A549 (cell line): ENCODE measurements around the gene MAD1L1. TPM values are rescaled to one million over a fixed set of nuclear protein-coding genes. Genes with fewer than 3 reads are reported as not detected.
"Not testable (repeated sequence)": the region's sequence is repeated elsewhere in the genome, so short reads cannot be mapped to it uniquely, and the experiment has no call there.

Source experiments
- ATAC-seq, 2 experiments: fragments of 200-7000 bp in 1 of 2; fragments of >200 bp in 1 of 2; cut with Nextera tagmentation in 1 of 2; cut with Tn5 transposase in 1 of 2; 3 replicates each; pipeline versions ENCODE4 v1.8.0 to v1.9.1; 2018 to 2020; ENCODE audit warnings: mild to moderate bottlenecking in 1 of 2, moderate library complexity in 1 of 2
- CTCF ChIA-PET: fragments of 300-600 bp; sonication (Branson Sonifier 250); formaldehyde crosslinking; extraction: SDS; loops from one replicate; lab custom pipeline; 2021; ENCODE audit warnings: antibody characterized with exemption, inconsistent platforms; lab: Yijun Ruan, JAX
- POLR2A ChIA-PET: fragments of 350-600 bp; formaldehyde crosslinking; extraction: SDS; loops from one replicate; lab custom pipeline; 2021; ENCODE audit warnings: antibody characterized with exemption, inconsistent platforms; lab: Yijun Ruan, JAX
- DNase-seq, 2 experiments: peaks; one replicate each; pipeline versions ENCODE4 v3.0.0 to v3.0.0-alpha.2; 2011 to 2016; ENCODE audit warnings: low read depth in 1 of 2, low spot score in 1 of 2
- FAIRE-seq: peaks from 2 replicates; lab custom pipeline; 2011; peaks lifted over from hg19 to GRCh38; lab: Jason Lieb, UNC
- H3K27ac ChIP-seq, 2 experiments: fragments of >200 bp; sonication (Bioruptor Twin); formaldehyde crosslinking; 3 replicates each; pipeline ENCODE4 v1.5.1; 2016 to 2017
- H3K4me1 ChIP-seq: fragments of >200 bp; sonication (Bioruptor Twin); formaldehyde crosslinking; 3 replicates; pipeline ENCODE4 v1.6.1; 2016
- H3K4me2 ChIP-seq: fragments of >200 bp; sonication (Bioruptor Twin); formaldehyde crosslinking; 3 replicates; pipeline ENCODE4 v1.6.1; 2016
- H3K4me3 ChIP-seq: fragments of >200 bp; sonication (Bioruptor Twin); formaldehyde crosslinking; 3 replicates; pipeline ENCODE4 v1.5.1; 2016
- H3K9me3 ChIP-seq: fragments of >200 bp; sonication (Bioruptor Twin); formaldehyde crosslinking; 3 replicates; pipeline ENCODE4 v1.6.1; 2016
- EHMT2 ChIP-seq: fragments of 200-600 bp; sonication (generic); IDR thresholded peaks from 2 replicates; pipeline ENCODE4 v1.6.1; 2016; ENCODE audit warnings: antibody characterized with exemption, low read depth, mild to moderate bottlenecking, moderate library complexity
- FOSL2 ChIP-seq, 2 experiments: fragments of 450-650 bp in 1 of 2; fragments of >200 bp in 1 of 2; sonication (Bioruptor Twin) in 1 of 2; formaldehyde crosslinking; IDR thresholded peaks; 2 replicates each; pipeline versions ENCODE4 v1.5.0 to v1.6.1; 2016 to 2020; ENCODE audit warnings: mild to moderate bottlenecking in 1 of 2, moderate library complexity in 1 of 2
- HDAC2 ChIP-seq: fragments of 200-600 bp; sonication (generic); IDR thresholded peaks from 2 replicates; pipeline ENCODE4 v1.6.1; 2016
- JUN ChIP-seq, 2 experiments: fragments of >200 bp; sonication (Bioruptor Twin); formaldehyde crosslinking; IDR thresholded peaks; 2 replicates in 1 of 2; 3 replicates in 1 of 2; pipeline ENCODE4 v1.6.1; 2016 to 2017
- KDM1A ChIP-seq: fragments of 200-600 bp; sonication (generic); IDR thresholded peaks from 2 replicates; pipeline ENCODE4 v1.6.1; 2016; ENCODE audit warnings: low read depth, mild to moderate bottlenecking
- KDM5A ChIP-seq: fragments of 200-600 bp; sonication (generic); IDR thresholded peaks from 2 replicates; pipeline ENCODE4 v1.6.1; 2016; ENCODE audit warnings: antibody characterized with exemption, mild to moderate bottlenecking
- MAFK ChIP-seq: fragments of 450-650 bp; IDR thresholded peaks from 2 replicates; pipeline ENCODE4 v1.6.1; 2014; ENCODE audit not compliant: partially characterized antibody
- MAX ChIP-seq: IDR thresholded peaks from 2 replicates; pipeline ENCODE4 v1.6.1; 2012
- NFE2L2 ChIP-seq: fragments of 150-350 bp; conservative IDR thresholded peaks from 2 replicates; pipeline ENCODE4 v1.6.1; 2014; ENCODE audit warnings: low read length
- NPAS2 ChIP-seq: fragments of 250-450 bp; sonication (Bioruptor Pico); IDR thresholded peaks from 2 replicates; pipeline ENCODE4 v1.8.0; 2022; ENCODE audit warnings: mild to moderate bottlenecking, moderate library complexity, borderline replicate concordance
- NR3C1 ChIP-seq: fragments of >200 bp; sonication (Bioruptor Twin); formaldehyde crosslinking; IDR thresholded peaks from 3 replicates; pipeline ENCODE4 v1.6.1; 2017
- PBX3 ChIP-seq: IDR thresholded peaks from 2 replicates; pipeline ENCODE4 v1.6.1; 2012
- PHF8 ChIP-seq: fragments of 200-600 bp; sonication (generic); IDR thresholded peaks from 2 replicates; pipeline ENCODE4 v1.6.1; 2016; ENCODE audit warnings: low read depth, mild to moderate bottlenecking, antibody characterized with exemption, moderate library complexity, borderline replicate concordance
- POLR2A ChIP-seq: IDR thresholded peaks from 2 replicates; pipeline ENCODE4 v1.6.1; 2012; ENCODE audit warnings: mild to moderate bottlenecking, low read length
- RCOR1 ChIP-seq: fragments of 150-350 bp; IDR thresholded peaks from 2 replicates; pipeline ENCODE4 v1.6.1; 2014; ENCODE audit warnings: antibody characterized with exemption, low read length, low read depth
- RFX5 ChIP-seq: fragments of 450-650 bp; IDR thresholded peaks from 2 replicates; pipeline ENCODE4 v1.7.1; 2014; ENCODE audit warnings: antibody characterized with exemption, mild to moderate bottlenecking, moderate library complexity
- SMC3 ChIP-seq: fragments of >200 bp; sonication (Bioruptor Twin); formaldehyde crosslinking; IDR thresholded peaks from 3 replicates; pipeline ENCODE4 v1.6.1; 2018; ENCODE audit warnings: inconsistent platforms
- TFCP2L1 ChIP-seq: fragments of 250-450 bp; sonication (Bioruptor Pico); IDR thresholded peaks from 2 replicates; pipeline ENCODE4 v1.5.0; 2021; ENCODE audit warnings: mild to moderate bottlenecking
- ZFP36 ChIP-seq: fragments of 450-650 bp; IDR thresholded peaks from 2 replicates; pipeline ENCODE4 v1.6.1; 2014; ENCODE audit warnings: borderline replicate concordance; ENCODE audit not compliant: partially characterized antibody
- WGBS: methylation state at CpG from one replicate; pipeline ENCODE4 v1.1.6; 2017; ENCODE audit errors: missing lambda C conversion rate; 5-methylcytosine and 5-hydroxymethylcytosine counted together
- polyA plus RNA-seq, 4 experiments: library from polyadenylated mRNA; depleted of rRNA in 3 of 4; stranded (reverse); fragments of >200 nt; fragmentation: RNase III in 1 of 4; extraction: RNeasy Plus Mini Kit Qiagen cat#74134 plus additional on column Dnase treatment in 1 of 4; gene quantifications; 2 replicates in 3 of 4; 3 replicates in 1 of 4; pipeline ENCODE4 v1.2.3, GENCODE V29; 2011 to 2017

MAD1L1 gene
- polyA plus RNA-seq, 2 of the 4 experiments (the other 2 are of a cell fraction), result 13.6 to 16.6 TPM

GRCh38 chr7:2269991-2270460, 37.3 kb upstream of the MAD1L1 start:
- FAIRE-seq, result no peak
- no peak overlapping the region for H3K4me3 ChIP-seq
- 82% methylated on average over 7 of the region's 10 CpGs for WGBS
- peak in 1 of 2 experiments; percentile 11; a peak in 2 of 6 replicates for ATAC-seq
- H3K9me3 ChIP-seq, result no peaks in the 10 kb centered on the region
- POLR2A ChIA-PET, result no interaction called here
- H3K27ac ChIP-seq, result no peak overlapping the region; a peak in 1 of 6 replicates
- H3K4me2 ChIP-seq, result no peak overlapping the region
- H3K4me1 ChIP-seq, result peaks cover 9% of the 10 kb centered on the region
- DNase-seq, result no peak
- CTCF ChIA-PET, result no interaction called here
- TF ChIP-seq NR3C1 (no peak), RFX5 (no peak), ZFP36 (no peak), KDM1A (no peak), RCOR1 (no peak), JUN (IDR thresholded peaks at IDR 0.05) (no peak), EHMT2 (no peak), NFE2L2 (no peak), PBX3 (no peak), KDM5A (no peak), POLR2A (no peak), NPAS2 (CRISPR knock-in tag) (no peak)
- TF ChIP-seq, all 56 proteins: peak for 0

- H3K27ac ChIP-seq, POLR2A ChIA-PET, H3K4me1 ChIP-seq, H3K4me2 ChIP-seq, FAIRE-seq, CTCF ChIA-PET, DNase-seq, H3K4me3 ChIP-seq, H3K9me3 ChIP-seq: not testable (repeated sequence)
- ATAC-seq, result peak in 1 of 2 experiments; percentile 46; a peak in 3 of 6 replicates
- WGBS, result 73% methylated on average over 11 of the region's 18 CpGs
Observed at GRCh38 chr7:2269089-2269990, 36.6 kb upstream of the MAD1L1 start.

GRCh38 chr7:2266911-2267310, 34.2 kb upstream of the MAD1L1 start:
- Histone ChIP-seq H3K9me3 (no peaks in the 10 kb centered on the region), H3K27ac (peak overlapping the region in 1 of 2 experiments; percentile 7; a peak in 2 of 6 replicates), H3K4me1 (peaks cover 9% of the 10 kb centered on the region), H3K4me3 (no peak overlapping the region), H3K4me2 (peak overlapping the region; percentile 42; the same call in 2 of the 3 replicates)
- ChIA-PET POLR2A (no interaction called here), CTCF (interaction anchor here (0.5 to 1.9 kb wide), 3 partner anchors 19 to 206 kb away, joined by 4 read pairs; no protein-coding TSS in a partner anchor)
- 35% methylated on average over 10 of the region's 10 CpGs for WGBS
- DNase-seq (peak; percentile 43 to 61), FAIRE-seq (no peak), ATAC-seq (peak; percentile 66 to 72; a peak in 4 of 6 replicates)
- no peak for TF ChIP-seq SMC3
- no peak for TF ChIP-seq RCOR1
- TF ChIP-seq MAX, result peak; percentile 41; the same call in 1 of the 2 replicates
- no peak for TF ChIP-seq FOSL2 (IDR thresholded peaks at IDR 0.05)
- 0 out of 2 replicates have a peak, but pooled peaks have one; percentile 43 for TF ChIP-seq FOSL2 (CRISPR knock-in tag; IDR thresholded peaks at IDR 0.05)
- TF ChIP-seq PHF8, result no peak
- TF ChIP-seq HDAC2, result no peak
- no peak for TF ChIP-seq TFCP2L1
- TF ChIP-seq MAFK, result peak; percentile 52
